HG03039 (cell line): Measurements from ENCODE around the gene GNAT1.

Source experiments
- ATAC-seq: cut with Tn5 transposase; IDR thresholded peaks from one replicate; pipeline ENCODE4 v1.9.1; 2021; ENCODE audit warnings: mild to moderate bottlenecking, moderate library complexity; ENCODE audit not compliant: unreplicated experiment

Gene GNAT1

DNA sequence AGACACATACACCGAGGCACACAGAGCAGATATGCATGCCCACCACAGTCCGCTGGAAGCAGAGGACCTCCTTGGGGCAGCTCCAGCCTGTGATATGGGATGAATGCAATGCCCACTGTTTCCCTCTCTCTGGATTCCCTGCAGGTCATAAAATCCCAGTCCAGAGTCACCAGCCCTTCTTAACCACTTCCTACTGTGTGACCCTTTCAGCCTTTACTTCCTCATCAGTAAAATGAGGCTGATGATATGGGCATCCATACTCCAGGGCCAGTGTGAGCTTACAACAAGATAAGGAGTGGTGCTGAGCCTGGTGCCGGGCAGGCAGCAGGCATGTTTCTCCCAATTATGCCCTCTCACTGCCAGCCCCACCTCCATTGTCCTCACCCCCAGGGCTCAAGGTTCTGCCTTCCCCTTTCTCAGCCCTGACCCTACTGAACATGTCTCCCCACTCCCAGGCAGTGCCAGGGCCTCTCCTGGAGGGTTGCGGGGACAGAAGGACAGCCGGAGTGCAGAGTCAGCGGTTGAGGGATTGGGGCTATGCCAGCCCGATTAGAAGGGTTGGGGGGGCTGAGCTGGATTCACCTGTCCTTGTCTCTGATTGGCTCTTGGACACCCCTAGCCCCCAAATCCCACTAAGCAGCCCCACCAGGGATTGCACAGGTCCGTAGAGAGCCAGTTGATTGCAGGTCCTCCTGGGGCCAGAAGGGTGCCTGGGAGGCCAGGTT is at the start of gene GNAT1:
Gene GNAT1 (plus strand): TSS at position 675 of the 725 bp plus-strand sequence. CDS start 116 bp downstream, outside the sequence.
- ATAC-seq, result no peak

DNA sequence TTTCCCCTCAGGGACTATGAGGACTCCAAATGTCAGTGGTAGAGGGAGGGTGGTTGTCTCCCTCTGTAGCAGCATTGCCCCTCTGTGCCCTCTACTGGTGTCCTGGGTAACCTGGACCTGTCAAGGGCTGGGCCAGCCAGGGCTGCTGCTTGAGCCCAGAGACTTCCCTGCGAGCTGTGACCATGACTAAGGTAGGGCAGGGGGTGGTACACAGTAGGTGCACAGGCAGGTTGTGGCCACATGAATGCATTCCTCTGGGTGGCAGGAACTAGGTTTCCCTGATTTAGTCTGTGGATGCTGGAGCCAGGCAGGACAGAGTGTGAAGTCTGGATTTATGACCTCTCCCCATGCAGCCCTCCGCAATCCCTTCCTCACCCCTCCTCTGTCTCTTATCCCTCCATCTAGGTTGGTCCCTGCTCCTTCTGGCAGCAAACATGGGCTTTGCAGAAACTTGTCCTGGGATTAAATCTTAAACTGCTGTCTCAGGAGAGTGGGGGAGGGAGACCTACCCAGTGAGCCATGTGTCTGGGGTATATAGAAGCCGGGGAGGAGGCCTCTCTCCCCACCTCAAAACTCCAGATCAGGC is 45.0 kb upstream of the GNAT1 start:
- ATAC-seq, result no peak

DNA sequence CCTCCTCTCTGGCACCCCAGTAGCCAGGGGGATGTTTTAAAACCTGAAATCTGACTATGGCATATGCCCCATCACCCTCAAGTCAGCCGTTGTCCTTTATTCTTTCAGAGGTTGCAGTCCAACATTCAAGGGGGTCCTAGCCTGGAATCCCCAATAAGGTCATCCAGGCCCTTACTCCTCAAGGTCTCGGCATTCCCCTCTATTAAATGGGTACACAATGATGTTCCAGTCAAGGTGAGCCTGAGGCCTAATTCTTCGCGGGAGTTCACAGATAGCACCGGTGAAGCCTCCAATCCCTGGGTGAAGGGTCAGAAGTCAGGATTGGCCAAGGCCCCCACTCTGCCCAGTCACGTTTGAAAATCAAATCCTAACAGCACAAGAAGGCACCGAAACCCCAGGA is 44.4 kb upstream of the GNAT1 start:
- ATAC-seq, result no peak

DNA sequence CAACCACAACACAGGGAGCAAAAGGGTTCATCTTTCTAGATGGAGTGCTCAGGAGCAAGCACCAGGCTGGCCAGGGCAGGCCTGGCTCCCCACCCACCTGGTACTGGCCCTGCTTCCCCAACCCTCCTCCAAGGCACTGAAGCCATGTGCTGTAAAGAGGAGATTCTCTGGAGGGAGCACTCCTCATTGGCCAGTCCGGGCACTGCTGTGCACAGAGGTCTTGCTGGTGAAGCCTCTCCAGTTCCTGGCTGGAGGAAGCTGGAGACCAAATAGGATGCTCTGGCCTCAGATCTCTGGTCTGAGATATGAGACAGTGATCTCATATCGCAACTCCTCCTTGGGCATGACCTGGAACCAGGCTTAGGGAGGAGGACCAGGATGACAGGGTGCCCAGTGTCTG is 44.0 kb upstream of the GNAT1 start:
- no peak for ATAC-seq

DNA sequence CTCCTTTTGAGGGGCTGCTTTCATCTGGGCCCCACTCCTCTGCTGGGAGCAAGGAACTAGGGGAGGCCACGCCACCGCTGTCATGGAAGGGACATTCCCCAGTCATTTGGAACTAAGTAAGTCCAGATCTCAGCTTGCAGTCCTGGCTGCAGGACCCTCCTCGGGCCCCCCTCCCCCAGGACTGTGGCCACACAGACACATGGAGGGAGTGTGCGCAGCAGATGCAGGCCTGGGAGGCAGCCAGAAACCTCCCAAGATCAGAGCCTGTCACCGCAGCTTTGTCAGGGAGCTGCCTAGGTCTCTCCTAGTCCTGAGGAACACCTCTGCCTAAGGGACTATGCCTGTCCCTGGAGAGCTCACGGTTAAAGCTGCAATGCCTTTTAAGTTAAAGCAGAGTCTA is 43.5 kb upstream of the GNAT1 start:
- no peak for ATAC-seq

DNA sequence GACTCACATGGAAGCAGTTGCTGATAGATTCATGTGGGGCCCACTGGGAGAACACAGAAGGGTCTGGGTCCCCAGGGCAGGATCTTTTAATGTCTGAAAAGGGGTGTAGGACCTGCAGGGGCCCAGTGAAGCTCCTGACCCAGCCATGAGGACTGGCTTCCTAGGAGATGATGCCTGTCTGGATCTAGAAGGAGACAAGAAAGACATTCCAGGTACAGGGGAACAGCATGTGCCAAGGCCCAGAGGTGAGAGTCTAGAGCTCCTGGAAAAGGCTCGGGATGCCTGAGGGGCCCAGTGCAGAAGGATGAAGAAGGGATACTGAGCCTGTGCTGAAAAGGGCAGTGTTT is 41.0 kb upstream of the GNAT1 start:
- ATAC-seq, result no peak

DNA sequence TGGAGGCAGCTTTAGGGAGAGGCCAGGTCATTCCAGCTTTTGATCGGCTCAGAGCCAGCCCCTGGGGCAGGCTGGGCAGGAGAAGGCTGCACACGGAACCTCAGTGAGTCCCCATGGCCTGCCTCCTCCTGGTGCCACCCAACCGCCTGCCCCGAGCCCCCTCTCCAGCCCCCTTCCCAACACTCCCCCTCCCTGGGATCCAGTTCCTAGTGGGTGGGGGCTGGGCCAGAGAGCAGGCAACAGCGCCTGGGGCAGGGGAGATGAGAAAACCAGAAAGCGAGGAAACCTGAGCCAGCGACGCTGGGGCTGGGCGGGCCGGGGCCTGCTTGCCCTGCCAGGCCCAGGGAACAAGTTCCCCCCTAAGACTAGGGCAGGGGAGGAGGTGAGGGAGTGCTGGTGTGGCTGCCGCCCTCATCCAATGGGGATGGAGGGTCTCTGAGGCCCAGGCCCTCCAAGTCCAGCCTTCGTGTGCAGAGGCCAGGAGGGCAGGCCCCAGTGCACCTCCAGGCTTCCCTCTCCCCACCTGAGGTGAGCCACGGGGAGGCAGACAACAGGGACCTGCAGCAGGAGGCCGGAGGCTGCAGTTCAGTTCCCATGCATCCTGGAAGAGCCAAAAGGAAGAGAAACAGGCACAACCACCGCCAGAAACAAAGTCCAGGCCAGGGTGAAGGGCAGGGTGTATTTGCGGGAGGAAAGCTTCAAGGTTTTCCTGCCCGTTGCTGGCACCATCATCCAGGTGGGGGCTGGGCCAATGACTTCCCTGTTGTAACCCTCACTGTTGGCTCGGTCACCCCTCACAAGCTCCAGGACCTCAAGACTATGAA is 40.3 kb upstream of the GNAT1 start:
- ATAC-seq, result no peak

DNA sequence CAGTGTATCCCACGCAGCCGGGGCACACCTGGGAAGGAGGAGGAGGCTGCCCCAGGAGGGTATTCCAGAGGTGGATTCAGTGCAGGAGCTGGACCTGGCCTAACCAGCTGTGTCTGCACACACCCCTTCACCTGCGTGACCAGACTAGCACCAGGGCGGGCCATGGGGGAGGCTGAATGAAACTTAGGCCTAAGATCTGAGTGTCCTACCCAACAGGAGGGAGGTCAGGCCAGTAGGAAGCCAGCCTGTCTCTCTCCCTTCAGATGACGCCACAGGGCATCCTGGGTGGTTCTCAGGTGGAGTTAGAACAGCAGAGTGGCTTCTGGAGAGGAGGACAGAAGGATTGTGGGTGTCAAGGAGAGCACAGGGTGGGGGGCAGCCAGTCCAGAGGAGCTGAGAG is 39.7 kb upstream of the GNAT1 start:
- ATAC-seq, result no peak

DNA sequence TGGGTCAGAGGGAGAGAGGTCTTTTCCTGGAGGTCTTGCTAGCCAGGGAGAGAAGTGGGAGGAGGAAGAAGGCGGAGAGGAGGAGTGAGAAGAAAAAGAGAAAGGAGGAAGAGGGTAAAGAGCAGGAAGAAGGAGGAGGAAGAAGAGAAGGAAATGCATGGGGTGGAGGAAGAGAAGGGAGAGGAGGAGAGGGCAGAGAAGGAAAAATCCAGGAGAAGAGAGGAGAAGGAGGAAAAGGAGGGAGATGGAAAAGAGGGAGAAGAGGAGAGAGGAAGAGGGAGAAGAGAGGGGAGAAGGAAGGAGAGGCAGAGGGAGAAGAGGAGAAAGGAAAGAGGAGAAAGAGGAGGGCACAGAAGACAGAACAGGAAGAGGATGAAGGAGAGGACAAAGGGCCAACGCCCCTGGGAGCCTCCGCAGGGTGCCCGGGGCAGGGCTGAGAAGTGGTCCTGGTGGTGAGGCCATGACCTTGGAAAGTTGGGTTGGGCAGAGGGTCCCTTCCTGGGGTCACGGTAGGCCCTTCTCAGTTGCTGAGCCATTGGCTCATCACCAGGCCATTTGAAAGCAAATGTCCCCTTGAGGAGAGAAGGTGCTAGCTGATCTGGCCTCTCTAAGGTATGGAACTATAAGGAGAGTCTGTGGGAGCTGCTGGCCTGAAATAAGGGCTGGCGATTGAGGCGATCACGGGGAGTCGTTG is 37.5 kb upstream of the GNAT1 start:
- ATAC-seq, result no peak

DNA sequence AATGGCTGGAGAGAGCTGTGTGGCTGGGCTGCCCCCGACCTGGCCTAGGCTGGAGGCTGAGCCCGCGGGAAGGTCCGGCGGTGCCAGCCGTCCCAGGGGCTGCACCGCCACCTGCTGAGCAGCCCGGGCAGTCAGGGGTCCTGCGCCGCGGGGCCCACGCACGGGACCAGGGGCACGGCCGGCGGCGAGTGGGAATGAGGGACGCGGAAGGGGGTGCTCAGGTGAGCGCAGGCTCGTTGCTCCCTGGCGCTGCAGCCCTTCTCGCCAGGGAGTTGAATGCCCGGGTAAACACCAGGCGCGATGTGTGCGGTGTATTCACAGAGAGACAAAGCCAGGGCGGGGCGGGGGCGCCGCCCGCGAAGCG is 37.0 kb upstream of the GNAT1 start:
- ATAC-seq, result no peak

DNA sequence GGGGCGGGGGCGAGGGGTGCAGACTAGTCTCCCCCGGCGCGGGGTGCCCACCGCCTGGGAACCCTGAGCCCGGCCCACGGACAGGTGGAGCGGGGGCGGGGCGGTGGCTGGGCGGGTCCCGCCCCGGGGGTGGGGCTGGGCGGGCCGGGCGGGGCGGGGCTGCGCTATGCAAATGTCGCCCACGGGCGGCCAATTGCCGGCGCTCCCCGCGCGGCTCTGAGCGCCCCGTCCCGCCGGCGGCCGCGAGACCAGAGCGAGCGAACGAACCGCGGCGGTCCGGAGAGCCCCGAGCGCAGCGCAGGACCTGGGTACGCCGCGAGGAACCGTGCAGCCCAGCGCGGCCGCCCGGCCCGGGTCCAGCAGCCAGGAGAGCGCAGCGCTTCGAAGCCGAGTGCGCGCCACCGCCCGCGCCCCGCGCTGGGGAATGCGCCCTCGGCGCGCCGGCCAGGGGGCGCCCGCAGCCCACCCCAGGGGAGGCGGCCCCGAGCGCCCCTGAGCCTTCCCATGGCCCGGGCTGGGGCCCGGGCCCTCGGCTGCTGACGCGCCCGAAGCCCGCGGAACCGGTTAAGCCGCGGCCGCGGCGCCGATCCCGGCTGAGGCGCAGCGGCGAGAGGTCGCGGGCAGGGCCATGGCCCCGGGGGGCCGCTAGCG is 36.4 kb upstream of the GNAT1 start, which contains the start of gene SEMA3F:
Gene SEMA3F (plus strand): TSS at position 485 of the 651 bp plus-strand sequence. CDS start 4,299 bp downstream, outside the sequence.
- peak; percentile 61 for ATAC-seq

DNA sequence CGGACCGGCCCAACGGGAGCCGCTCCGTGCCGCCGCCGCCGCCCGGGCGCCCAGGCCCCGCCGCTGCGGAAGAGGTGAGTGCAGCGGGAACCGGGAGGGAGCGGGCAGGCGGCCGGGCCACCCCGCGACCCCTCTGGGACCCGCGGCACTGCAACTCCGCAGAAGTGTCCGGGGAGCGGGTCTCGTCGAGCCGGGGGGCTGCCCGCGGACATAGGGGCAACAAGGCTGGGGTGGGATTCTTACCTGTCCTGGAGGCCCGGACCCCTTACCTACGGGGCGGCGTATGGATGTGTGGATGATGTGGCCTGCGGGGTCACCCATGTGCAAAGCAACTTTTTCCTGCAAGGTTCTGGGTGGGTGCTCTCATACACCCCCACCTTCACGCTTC is 35.9 kb upstream of the GNAT1 start:
- no peak for ATAC-seq

DNA sequence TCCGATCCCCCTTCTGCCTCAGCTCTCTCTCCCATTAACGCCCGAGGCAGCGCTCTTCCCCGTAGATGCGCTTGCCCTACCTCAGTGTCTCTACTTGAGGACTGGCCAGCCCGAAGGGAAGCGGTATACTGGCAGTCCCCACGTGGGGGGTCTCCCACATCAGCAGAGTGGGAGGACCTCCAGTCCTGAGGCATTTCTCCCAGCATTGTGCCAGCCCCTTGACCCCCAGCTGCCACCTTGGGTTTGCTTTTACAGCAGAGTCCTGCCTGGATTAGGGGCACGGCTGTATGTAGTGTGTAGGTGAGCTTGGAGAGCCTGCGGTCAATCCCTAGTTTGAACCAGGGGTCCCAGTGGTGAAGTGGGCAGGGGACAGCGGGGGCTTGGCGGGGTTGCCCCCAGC is 35.5 kb upstream of the GNAT1 start:
- no peak for ATAC-seq

DNA sequence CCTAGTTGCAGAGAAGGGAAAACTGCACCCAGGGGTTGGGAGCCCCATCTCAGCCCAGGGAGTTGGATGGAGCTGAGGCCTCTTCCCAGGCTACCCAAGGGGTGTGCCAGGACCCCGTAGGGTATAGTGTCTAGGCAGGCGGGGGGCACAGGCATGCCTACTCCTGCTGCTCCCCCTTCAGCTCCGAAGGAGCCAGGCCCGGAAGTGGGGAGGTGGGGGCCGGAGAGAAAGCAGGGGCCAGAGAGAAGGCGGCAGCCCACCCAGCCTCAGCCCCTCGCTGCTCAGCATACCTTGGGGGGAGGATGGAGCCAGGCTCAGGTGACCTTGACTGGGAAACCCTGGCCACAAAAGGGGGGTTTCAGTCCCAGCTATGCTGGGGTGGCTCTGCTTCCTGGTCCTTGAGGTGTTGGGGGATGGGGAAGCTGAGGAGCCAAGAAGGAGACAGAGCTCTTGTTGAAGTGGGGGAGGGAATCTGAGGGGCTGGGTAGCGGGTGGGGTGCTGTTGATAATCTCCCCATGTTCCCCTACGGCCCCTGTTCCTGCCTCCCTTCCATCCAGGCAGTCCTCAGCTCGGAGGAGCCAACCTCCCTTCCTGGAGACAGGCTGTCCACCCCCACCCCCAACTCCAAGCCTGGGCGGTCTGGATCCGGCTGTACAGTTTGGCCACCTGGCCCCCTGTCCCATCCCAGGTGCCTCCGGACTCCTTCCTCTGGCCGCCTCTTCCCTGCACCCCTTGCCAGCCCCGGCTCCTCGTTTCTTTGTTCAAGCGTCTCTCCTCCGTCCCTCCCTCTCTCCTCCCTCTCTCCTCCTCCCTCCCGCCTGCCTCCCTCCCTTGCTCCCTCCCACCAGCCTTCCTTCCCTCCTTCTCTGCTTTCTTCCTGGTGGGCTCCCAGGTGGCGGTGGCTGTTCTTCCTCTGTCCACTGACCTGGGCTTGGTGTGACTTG is 34.6 kb upstream of the GNAT1 start:
- no peak for ATAC-seq

DNA sequence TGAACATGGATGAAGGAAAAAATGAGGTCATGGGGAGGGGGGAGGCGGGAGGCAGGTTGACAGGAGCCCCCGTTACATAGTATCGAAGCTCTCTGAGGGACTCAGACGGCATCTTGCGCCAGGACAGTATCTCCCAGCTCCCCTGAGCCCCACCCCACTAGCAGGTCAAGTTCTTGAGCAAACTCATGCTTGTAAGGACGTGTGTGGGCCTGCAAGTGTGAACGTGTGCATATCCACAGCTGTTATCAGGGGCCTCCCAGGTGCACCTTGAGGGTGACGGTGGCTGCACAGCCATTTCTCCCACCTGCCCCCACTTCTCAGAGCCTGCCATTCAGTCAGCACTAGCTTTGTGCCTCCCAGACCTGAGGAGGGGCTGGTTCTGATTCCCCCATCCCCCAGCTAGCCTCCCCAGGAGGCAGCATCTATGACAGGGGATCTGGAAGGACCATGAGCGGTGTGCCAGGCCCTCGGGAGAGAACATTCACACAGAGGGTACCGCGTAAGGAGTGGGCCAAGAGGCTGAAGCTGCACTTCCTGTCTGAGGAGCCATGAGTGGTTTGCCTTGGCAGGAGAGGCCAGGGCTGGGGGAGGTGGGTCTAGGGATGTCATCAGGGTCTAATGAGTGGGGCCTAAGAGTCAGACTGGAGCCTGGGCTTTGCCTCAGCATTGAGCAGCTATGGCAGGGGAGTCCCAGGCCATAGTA is 33.4 kb upstream of the GNAT1 start:
- no peak for ATAC-seq

DNA sequence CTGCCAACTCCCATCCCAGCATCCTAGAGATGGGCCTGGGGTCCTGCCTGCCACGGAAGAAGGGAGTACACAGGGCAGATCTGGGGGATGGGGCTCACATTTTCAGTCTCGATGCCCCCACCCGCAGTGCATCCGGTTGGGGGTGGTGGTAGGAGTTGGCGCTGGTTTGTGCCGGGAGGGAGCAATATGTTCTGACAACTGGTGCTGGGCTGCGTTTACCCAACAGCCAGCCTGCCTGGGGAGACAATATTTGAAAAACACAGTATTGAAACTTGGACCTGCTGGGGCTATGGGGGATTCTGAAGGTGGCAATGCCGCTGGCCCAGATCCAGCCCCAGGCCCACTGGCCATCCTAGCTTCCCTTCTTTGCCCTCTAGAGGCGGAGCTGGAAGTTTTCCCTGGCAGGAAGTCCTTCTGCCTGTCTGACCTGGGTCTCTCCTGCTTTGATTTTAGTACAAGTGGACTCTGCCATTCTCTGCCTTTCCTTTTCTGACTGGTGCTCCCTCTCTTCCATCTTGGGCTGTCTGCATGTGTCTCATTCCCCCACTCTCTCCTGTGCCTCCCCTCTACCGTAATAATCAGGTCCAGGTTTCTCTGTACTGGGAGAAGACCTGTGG is 32.8 kb upstream of the GNAT1 start:
- ATAC-seq, result no peak

DNA sequence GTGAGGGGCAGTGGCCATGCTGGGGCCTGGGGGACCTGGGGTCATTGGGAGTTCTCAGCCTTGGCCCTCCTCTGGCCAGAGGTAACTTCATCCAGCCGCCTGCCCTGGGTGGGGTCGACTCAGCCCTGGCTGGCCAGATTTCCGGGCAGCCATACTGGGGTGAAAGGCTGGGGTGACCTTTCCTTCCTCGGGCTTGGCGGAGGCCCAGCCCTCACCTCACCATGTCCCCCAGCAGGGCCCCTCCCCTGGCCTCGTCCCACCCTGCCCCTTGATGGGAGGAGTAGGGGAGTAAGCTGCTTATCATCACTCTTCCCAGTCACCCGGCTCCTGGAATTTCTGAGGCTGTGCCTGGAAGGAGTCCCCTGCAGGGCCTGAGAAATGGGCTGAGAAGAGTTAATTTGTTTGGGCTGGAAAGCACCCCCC is 30.8 kb upstream of the GNAT1 start:
- ATAC-seq, result no peak

DNA sequence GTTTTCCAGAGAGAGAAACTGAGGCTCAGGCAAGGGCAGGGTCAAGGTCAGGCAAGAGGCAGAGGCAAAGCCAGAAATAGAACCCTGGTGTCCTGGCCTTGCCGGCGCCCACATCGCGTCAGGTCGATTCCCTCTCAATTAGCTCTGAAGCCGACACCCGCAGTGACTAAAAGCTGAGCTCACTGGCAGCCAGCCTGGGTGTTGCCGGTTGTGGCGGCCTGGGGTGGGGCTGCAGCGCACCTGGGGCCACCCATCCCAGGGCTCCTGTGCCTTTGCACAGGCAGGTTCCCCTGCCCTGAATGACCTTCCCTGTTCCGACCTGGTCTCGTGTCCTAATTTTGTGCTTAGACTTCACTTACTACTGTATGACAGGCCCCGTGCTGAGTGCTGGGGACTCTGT is 30.1 kb upstream of the GNAT1 start:
- no peak for ATAC-seq
